HG02798 (cell line): ENCODE measurements around the gene PTPRR.

Source experiments
- ATAC-seq: cut with Tn5 transposase; IDR thresholded peaks from one replicate; pipeline ENCODE4 v1.9.1; 2021; ENCODE audit warnings: mild to moderate bottlenecking; ENCODE audit not compliant: unreplicated experiment, poor library complexity

Gene PTPRR

DNA sequence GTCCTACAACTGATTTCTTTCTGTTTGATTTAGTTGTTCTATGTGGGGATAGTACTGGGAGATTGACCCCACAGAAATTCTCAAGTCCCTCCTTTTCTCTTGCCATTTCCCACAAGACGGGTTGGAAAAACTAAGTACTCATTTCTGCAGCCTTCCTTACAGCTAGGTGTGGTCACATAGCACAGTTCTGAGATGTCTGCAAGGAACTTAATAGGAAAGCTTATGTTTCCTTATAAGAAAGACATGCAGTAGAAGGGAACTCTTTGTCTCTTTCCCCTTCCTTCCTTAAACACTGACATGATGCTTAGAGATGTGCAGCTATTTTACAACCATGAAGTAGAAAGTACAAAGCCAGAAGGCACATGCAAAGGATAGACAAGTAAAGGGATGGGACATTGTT lies 113.7 kb downstream of the PTPRR start:
- ATAC-seq, result no peak

DNA sequence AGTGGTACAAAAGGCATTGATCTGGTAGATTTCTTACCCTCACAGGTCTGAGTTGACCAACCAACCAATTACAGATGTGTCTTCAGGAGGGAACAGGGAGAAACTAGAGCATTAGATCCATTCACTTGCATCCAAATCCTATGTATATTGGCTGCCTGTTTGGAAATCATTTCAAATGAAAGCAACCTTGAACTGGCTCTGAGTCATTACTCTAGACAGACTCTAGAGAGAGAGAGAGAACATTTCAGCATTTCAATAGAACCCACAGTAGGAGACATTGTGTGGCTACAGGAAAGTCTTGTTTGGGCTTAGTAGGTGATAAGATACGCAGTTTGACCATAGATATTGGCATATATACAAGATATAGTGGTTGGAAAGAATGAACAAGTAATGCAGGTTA lies 114.5 kb downstream of the PTPRR start:
- no peak for ATAC-seq

DNA sequence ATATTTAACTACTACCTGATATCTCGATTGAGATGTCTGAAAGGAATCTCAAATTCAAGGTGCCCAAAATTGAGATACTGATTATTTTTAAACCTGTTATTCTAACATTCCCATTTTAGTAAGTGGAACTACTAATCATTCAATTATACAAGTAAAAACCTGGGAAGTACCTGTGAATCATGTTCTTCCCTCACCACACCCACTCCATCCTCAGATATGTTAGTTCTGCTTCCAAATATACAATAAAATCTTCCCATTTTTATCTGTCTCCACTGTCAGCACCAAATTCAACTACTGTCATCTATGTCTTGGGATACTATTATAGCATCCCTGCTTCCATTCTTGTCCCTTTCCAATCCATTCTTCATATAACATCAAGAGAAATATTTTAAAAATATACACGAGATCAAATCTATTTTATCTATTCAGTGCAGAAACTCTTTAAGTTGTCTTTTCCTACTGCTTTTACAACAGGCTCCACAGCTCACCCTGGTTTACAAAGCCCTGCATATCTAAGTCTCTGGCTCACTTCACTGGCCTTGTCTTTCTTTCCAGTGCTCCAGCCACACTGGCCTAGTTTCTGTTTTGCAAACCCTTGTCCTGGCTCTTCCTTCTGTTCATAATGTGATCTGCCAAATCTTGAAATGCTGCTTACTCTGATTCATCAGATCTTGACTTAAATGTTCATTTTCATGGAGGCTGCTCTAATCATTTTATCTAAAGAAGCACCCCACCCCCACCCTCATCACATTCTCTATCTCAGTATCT lies 122.3 kb downstream of the PTPRR start:
- ATAC-seq, result no peak

DNA sequence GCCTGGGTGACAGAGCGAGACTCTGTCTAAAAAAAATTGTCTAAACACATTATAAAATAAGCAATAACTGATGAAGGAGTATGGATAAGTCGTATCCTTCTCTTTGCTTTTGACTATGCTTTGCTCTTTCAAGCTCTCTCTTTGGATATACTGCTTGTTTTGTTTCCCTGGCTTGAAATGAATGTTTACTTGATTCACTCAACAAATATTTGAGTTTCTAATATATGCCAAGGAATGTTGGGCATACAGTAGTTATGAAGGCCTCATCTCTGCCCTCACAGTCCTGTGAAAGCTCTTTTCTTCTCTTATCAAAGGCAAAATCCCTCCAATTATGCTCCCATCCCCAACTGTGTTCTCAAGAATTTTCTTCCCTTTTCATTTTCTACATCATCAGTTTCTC lies 123.5 kb downstream of the PTPRR start:
- ATAC-seq, result no peak

DNA sequence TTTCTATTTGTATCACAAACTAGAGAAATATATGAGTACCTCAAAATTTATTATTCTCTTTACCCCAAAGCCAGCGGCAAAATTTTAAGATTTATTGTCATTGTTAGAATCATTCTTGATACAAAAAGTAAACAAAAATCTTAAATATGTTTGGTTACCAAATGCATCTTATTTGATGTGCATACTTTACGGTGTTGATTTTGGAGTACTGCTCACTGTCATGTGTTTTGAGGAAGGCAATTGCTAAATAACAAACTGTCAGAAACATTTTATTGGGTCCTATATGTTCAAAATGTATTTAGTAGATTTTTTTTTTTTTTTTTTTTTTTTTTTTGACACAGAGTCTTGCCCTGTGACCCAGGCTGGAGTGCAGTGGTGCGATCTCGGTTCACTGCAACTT lies 124.9 kb downstream of the PTPRR start:
- no peak for ATAC-seq

DNA sequence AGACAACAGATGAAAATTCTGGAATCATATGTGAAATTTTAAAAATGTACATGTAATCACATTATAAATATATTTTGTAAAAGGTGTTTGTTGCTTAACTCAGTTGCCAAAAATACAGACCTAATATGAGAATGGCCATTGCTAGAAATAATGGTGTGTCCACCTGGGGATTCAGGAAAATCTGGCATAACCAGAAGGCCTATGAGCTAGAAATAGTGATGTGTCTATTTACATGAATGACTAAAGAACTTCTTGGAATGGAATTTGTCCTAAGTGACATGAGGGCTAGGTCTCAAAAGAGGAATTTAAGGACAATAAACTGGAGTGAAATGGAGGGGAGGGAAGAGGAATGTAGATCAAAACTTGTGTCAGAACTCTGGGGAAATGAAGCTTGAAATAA lies 126.4 kb downstream of the PTPRR start:
- ATAC-seq, result no peak

DNA sequence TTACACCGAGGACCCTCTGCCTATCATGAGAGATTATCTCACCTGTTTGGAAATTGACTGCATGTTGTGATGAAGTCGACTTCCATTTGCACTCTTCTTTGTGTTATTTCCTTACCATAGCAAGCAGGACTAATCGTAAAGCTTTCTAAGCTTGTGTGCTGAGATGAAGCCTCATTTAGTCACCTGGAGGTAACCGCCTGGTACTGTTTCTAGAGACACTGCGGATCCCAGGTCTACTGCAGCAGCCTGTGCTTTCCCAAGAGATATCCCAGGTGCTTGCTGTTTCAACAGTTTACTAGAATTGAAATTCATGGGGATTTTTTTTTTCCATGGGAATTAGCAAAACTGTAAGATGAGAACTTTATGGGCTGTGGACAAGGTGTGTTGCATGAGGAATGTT lies 131.8 kb downstream of the PTPRR start:
- no peak for ATAC-seq

DNA sequence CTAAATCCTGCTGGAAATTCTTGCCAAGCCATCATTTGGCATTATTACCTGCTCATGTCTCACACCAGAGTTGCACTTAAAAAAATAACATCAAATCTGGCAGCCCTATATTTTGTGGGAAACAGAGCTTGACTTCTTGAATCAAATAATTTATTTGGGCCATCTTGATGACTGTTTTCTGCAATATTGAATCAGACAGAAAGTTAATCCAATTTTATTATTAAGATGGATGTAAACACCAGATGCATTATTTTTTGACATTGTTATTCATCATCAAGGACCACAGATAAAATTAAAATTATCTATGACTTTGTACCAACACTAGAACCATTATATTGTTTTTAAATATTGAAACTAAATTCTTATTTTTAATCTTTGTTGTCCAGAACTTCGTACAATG lies 132.9 kb downstream of the PTPRR start:
- ATAC-seq, result no peak

DNA sequence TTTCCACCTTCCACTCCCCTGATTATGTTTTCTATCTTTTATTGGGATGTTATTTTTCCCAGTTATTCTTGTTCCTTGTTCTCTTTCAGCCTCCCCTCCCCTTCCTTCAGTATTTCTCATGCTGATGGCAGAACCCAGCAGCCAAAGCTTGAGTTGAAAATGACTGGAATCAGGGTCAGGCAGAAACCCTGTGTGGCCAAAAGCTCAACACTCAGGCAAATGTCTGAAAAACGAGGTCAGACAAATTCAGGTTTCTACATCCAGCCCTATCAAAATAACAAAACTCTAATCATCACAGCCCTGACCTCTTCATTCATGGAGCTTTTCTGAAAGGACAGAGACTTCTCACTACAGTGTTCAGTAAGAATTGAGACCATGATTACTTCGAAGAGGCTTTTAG lies 134.6 kb downstream of the PTPRR start:
- ATAC-seq, result no peak

DNA sequence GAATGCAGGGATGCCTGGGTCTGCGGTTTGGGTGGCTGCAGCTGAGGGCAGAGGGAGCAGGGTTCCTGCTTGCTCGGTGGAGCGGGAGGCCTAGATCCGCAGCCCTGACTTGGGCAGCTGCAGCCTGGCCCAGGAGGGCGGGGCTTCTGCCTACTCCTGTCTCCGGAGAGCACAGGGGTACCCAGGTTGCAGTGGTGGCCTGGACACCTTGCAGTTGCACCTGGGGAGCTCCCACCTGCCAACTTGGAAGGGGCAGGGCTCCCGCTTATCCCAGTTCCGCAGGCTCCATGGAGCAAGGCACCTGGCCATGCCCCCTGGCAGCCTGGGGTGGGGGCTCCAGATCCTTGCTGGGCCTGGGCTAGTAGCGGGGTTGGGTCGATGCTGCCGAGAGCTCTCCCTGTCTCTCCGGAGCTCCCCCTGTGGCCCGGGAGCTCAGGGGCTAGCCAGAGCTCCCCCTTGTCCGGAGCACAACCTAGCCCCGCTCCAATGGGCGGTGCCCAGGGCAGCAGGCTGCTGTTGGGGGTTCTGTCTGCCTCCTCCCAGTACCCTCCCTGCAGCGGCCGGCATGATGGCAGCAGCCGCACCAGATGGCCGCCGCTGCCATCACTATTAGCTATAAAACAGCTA lies 136.4 kb downstream of the PTPRR start:
- ATAC-seq, result no peak

DNA sequence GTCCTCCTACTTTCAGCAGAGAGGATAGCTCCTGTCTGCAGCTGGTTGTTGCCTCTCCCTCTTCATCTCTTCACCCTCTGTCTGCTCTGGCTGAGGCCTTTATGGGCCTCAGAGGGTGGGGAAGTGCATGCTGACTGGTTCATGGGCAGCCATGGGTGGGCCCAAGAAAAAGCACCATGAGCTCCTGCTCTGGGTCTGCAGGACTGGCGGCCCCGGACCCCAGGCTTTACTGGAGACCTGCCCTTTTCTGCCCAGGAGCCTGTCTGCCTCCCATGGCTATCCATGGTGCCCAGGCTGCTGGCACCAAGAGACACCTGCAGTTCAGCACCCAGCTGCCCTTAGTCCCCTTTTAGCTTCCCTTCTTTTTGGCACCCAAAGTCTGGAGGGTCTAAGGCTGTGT lies 137.1 kb downstream of the PTPRR start:
- ATAC-seq, result no peak

DNA sequence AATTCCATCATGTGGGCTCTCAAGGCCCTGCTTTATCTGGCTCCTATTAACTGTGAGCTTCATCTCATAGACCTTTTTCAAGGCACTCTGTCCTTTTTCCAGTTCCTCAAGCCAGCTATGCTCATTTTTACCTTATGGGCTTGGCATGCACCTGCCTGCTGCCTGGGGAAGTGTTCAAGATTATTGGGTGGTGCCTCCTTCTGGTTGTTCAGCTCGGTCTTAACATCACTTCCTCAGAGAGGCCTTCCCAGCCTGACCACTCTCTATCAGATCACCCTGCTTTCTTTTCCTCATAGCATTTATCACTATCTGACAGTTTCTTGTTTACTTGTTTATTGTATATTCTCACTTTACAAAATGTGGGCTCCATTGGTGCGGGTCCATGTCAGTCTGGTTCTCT lies 141.3 kb downstream of the PTPRR start:
- ATAC-seq, result no peak

DNA sequence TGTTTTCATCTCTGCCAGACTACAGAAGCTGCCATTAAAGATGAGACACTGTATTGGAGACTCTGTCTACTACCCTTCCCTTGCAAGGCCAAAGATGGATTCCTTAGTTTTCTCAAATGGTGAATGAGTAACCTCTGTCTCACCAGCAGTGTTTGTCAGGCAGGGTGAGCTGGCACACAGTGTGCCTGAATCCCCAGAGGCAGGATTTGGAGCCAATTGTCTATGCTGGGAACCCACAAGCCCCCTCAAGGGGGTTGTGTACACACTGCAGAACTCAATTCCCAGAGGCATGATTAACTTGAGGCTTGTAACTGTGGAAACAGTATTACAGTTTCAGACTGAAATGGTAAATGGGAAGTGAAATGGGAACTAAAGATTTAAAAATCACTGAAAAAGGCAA lies 146.5 kb downstream of the PTPRR start:
- ATAC-seq, result no peak

DNA sequence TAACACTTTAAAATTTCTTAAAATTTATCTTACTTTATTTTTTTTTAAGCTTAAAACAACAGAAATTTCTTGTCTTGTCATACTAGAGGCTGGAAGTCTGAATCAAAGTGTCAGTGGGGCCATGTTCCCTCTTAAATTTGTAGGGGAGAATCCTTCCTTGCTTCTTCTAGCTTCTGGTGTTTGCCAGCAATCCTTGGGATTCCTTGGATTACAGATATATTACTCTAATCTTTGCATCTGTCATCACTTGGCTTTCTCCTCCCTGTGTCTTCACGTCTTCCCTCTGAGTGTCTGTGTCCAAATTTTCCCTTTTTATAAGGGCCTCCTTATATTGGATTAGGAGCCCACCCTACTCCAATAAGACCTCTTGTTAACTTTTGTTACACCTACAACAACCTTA lies 147.7 kb downstream of the PTPRR start:
- no peak for ATAC-seq

DNA sequence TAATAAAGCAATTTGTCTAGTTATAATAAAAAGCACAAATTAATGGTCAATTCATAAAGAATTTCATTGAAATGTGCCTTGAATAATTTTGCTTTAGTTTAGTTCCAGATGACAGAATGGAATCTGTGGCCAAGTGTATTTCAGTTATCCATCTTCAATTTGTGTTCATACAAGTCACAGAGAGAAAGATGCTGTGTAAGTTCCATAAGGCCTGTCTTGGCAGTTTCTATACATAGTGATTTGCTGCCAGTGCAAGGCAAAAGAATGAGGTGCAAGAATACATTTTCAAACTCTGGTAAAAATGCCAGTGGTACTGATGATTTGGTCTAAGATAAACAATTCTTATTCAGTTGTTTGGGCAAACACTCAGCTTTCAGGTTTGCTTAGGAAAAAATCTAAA lies 149.0 kb downstream of the PTPRR start:
- no peak for ATAC-seq

DNA sequence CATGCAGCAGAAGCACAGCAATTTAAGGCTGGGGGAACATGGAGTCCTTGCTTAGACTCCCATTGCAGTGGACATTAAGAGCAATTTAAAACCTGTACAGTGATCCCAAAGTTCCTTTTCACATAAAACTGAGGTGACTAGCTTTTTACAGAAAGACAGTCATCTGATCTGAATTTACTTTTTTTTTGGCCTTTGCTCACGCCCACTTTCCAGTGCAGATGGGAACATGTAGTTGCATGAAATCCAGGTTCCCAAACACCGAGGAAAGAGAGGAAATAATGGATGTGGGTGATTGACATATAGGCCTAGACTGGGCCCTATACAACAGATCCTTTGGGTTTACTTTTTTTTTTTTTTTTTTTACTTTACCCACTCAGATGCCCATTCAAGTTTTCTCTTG lies 156.9 kb downstream of the PTPRR start:
- ATAC-seq, result no peak

DNA sequence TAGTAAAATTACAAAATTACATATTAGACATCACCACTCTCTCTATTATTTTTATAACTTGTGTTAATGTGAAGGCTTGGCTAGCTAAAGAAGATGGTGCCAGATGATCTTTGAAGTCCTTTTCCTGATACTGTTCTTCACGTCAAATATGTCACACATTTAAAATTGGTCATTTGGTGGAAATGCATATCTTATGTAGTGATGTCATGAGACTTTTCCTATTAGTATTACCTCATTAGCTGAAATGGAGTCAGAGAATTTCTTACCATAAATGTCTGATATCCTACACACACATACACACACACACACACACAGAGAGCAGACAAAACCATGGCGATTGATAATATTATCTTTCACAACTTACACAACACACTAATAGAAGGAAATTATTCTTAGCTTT lies 158.5 kb downstream of the PTPRR start:
- ATAC-seq, result no peak

DNA sequence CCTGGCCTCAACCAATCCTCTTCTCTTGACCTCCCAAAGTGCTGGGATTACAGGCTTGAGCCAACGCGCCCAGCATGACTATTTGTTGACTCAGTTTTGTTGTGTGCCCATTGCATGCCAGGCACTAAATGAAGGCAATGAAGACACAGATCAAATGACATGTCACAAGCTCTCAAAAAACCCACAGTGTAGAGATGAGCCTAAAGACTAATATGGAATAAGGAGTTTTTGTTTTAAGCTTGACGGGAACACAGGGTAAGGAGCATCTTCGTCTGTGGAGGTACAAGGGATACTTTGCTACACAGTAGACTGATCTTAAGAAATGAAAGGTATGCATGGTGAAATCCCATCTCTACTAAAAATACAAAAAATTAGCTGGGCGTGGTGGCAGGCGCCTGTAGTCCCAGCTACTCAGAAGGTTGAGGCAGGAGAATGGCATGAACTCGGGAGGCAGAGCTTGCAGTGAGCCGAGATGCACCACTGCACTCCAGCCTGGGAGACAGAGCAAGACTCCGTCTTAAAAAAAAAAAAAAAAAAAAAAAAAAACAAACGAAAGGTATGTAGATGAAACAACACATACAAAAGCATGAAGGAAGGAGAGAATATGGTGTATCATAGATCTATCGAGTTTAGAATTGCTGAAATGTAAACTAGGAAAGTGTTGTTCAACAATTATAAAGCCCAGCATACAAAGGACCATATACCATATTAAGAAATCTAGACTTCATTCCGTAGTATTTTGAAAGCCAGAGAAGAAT lies 161.2 kb downstream of the PTPRR start:
- no peak for ATAC-seq

DNA sequence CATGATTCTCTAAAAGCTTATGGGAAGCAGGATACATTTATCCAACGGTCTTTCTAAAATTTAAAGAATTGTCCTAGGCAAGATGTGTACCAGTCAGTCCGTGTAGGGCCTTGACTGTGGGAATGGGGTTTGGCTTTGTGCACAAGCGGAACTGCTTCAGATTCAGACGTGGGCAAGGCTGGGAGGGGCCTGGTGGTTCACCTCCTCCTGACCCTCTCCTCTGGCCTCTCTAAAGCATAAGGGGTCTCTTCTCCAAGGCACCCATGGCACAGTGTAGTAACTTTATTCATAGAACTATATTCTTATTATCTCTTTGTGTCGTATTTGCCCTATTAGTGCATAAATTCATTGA lies 162.1 kb downstream of the PTPRR start:
- ATAC-seq, result no peak

DNA sequence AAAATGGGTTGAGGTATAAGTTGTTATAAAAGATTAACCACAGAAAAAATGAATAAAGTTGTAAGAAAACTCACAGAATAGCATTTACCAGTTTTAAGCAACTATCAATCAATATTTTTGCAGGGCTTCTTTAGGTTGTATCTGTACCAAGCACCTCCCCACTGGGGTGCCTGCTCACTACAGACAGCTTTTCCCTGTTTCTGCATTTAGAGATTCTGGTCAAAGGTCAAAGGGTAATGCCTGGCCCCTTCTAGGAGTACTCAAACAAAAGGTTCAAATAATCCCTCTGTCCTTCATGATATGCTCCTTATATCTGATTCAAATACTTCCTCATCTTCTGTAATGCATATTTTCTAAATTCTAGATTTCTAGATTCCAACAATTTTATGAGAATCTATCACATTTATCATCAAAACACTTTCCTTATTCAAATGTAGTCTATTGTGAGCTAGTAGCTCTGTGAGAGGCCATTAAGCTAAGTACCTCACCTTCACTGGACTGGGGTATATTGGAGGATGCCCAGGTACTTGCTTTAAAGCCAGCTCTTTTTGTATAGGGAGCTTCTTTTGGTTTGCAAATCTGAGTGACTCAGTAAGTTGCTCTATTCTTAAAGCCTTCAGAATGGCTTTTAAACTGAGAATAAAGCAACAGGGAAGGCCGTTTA lies 162.6 kb downstream of the PTPRR start:
- no peak for ATAC-seq

DNA sequence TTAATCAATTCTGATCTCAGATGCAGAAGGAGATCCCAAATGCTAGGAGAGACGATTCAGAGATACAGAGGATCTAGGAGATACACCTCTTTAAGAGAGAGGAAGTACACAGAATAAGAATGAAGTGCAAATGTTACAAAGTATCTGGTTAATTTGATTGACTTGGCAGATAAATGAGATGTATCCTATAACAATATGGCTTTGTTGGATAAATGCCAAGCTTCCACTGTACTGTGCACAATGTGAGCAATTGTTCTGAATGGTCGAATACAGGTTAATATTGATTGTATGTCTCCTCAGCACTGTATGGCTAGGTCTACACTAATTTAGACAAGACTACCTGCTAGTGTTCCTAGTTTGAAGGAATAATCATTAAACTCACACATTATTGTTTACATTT lies 163.7 kb downstream of the PTPRR start:
- ATAC-seq, result no peak
